C4-2B (cell line): ENCODE data around the gene CATSPERD.
"Not testable (repeated sequence)": the region's sequence is repeated elsewhere in the genome, so short reads cannot be mapped to it uniquely, and the experiment has no call there.

Source experiments
- H3K27ac ChIP-seq: fragments of 450-650 bp; 2 replicates; pipeline ENCODE4 v1.5.1; 2017
- CTCF ChIP-seq: fragments of 450-650 bp; conservative IDR thresholded peaks from 2 replicates; pipeline ENCODE4 v1.5.1; 2017; ENCODE audit warnings: mild to moderate bottlenecking
- ZFX ChIP-seq: fragments of 450-650 bp; IDR thresholded peaks from 2 replicates; pipeline ENCODE4 v1.6.1; 2017

The CATSPERD gene

GRCh38 chr19:5765220-5765619, 44.8 kb downstream of the CATSPERD start:
- H3K27ac ChIP-seq: no peak overlapping the region
- TF ChIP-seq CTCF: no peak
- no peak for TF ChIP-seq ZFX

GRCh38 chr19:5767949-5768348, 47.5 kb downstream of the CATSPERD start:
- H3K27ac ChIP-seq: no peak overlapping the region
- no peak for TF ChIP-seq ZFX
- no peak for TF ChIP-seq CTCF

GRCh38 chr19:5772416-5772815, 52.0 kb downstream of the CATSPERD start:
- TF ChIP-seq ZFX (no peak), CTCF (no peak)
- H3K27ac ChIP-seq: no peak overlapping the region

- TF ChIP-seq ZFX (no peak), CTCF (no peak)
These were observed 52.8 kb downstream of the CATSPERD start for GRCh38 chr19:5773276-5773675.

GRCh38 chr19:5774921-5775320, 54.5 kb downstream of the CATSPERD start:
- no peak overlapping the region for H3K27ac ChIP-seq
- TF ChIP-seq ZFX (no peak), CTCF (no peak)

More at GRCh38 chr19:5773276-5773675, 52.8 kb downstream of the CATSPERD start:
- H3K27ac ChIP-seq: no peak overlapping the region; the same call in 1 of the 2 replicates

- no peak for TF ChIP-seq ZFX
- no peak for TF ChIP-seq CTCF
- no peak overlapping the region for H3K27ac ChIP-seq
These were observed 55.4 kb downstream of the CATSPERD start for GRCh38 chr19:5775668-5776309.

- TF ChIP-seq ZFX: no peak
- no peak for TF ChIP-seq CTCF
- H3K27ac ChIP-seq: no peak overlapping the region
These were observed 58.0 kb downstream of the CATSPERD start for GRCh38 chr19:5778402-5778801.

GRCh38 chr19:5780916-5781315, 60.5 kb downstream of the CATSPERD start:
- not testable (repeated sequence) for H3K27ac ChIP-seq
